Duodenal mucosa (tissue), 2 donors: ENCODE results near the gene LHPP.

Source experiments
- H3K27ac ChIP-seq: one replicate; pipeline ENCODE4 v1.7.0; 2013; ENCODE audit warnings: low read depth, low read length
- H3K27me3 ChIP-seq, 2 donors: one replicate each; pipeline ENCODE4 v1.7.0; 2013; ENCODE audit warnings: low read length in 2 of 2, control low read depth in 1 of 2; ENCODE audit not compliant: insufficient read depth in 2 of 2, control insufficient read depth in 1 of 2
- H3K36me3 ChIP-seq, 2 donors: one replicate each; pipeline ENCODE4 v1.7.0; 2013; ENCODE audit warnings: low read length in 2 of 2, control low read depth in 1 of 2; ENCODE audit not compliant: insufficient read depth in 2 of 2, control insufficient read depth in 1 of 2
- H3K4me1 ChIP-seq, 2 donors: one replicate each; pipeline ENCODE4 v1.7.0; 2013; ENCODE audit warnings: low read length in 2 of 2, control low read depth in 1 of 2; ENCODE audit not compliant: insufficient read depth in 2 of 2, control insufficient read depth in 1 of 2
- H3K4me3 ChIP-seq, 2 donors: one replicate each; pipeline ENCODE4 v1.7.0; 2013; ENCODE audit warnings: low read length in 2 of 2, low read depth in 1 of 2
- H3K9ac ChIP-seq, 2 donors: one replicate each; pipeline ENCODE4 v1.7.0; 2013; ENCODE audit warnings: low read length in 2 of 2, low read depth in 1 of 2
- H3K9me3 ChIP-seq, 2 donors: one replicate each; pipeline ENCODE4 v1.7.0; 2013; ENCODE audit warnings: low read length in 2 of 2, control low read depth in 1 of 2; ENCODE audit not compliant: control insufficient read depth in 1 of 2

Gene LHPP

GRCh38 chr10:124592101-124592500 lies 130.5 kb downstream of the LHPP start:
- Histone ChIP-seq H3K27ac (no peak overlapping the region), H3K9ac (no peak overlapping the region), H3K9me3 (no peaks in the 10 kb centered on the region), H3K4me1 (peaks cover 15 to 18% of the 10 kb centered on the region in 2 donors), H3K36me3 (no peaks in the 10 kb centered on the region), H3K4me3 (no peak overlapping the region), H3K27me3 (no peaks in the 10 kb centered on the region)

GRCh38 chr10:124592736-124593430 lies 131.3 kb downstream of the LHPP start:
- Histone ChIP-seq H3K36me3 (no peaks in the 10 kb centered on the region), H3K27ac (no peak overlapping the region), H3K9me3 (no peaks in the 10 kb centered on the region), H3K4me1 (peaks cover 21% of the 10 kb centered on the region in 2 donors), H3K9ac (no peak overlapping the region), H3K27me3 (no peaks in the 10 kb centered on the region), H3K4me3 (no peak overlapping the region)

GRCh38 chr10:124593431-124593985 lies 131.9 kb downstream of the LHPP start:
- peaks cover 19 to 20% of the 10 kb centered on the region in 2 donors for H3K4me1 ChIP-seq
- H3K27me3 ChIP-seq: no peaks in the 10 kb centered on the region
- H3K9me3 ChIP-seq: no peaks in the 10 kb centered on the region
- H3K27ac ChIP-seq: no peak overlapping the region
- no peak overlapping the region for H3K4me3 ChIP-seq
- H3K9ac ChIP-seq: no peak overlapping the region
- H3K36me3 ChIP-seq: no peaks in the 10 kb centered on the region

- Histone ChIP-seq H3K9ac (no peak overlapping the region), H3K4me1 (peaks cover 12% of the 10 kb centered on the region in 2 donors), H3K4me3 (no peak overlapping the region), H3K36me3 (no peaks in the 10 kb centered on the region), H3K27me3 (no peaks in the 10 kb centered on the region), H3K27ac (no peak overlapping the region), H3K9me3 (no peaks in the 10 kb centered on the region)
Observed at GRCh38 chr10:124594240-124594639, 132.6 kb downstream of the LHPP start.

GRCh38 chr10:124595143-124595883 lies 133.7 kb downstream of the LHPP start:
- no peaks in the 10 kb centered on the region for H3K9me3 ChIP-seq
- H3K27me3 ChIP-seq: no peaks in the 10 kb centered on the region
- H3K4me1 ChIP-seq: peaks cover 9 to 10% of the 10 kb centered on the region in 2 donors
- H3K36me3 ChIP-seq: no peaks in the 10 kb centered on the region
- no peak overlapping the region for H3K27ac ChIP-seq
- no peak overlapping the region for H3K9ac ChIP-seq
- H3K4me3 ChIP-seq: no peak overlapping the region

- H3K4me3 ChIP-seq: no peak overlapping the region
- no peaks in the 10 kb centered on the region for H3K27me3 ChIP-seq
- no peak overlapping the region for H3K9ac ChIP-seq
- H3K4me1 ChIP-seq: peaks cover 9 to 10% of the 10 kb centered on the region in 2 donors
- no peaks in the 10 kb centered on the region for H3K36me3 ChIP-seq
- H3K9me3 ChIP-seq: no peaks in the 10 kb centered on the region
- no peak overlapping the region for H3K27ac ChIP-seq
Observed at GRCh38 chr10:124596116-124596785, 134.6 kb downstream of the LHPP start.

GRCh38 chr10:124596962-124597845 lies 135.6 kb downstream of the LHPP start:
- Histone ChIP-seq H3K4me1 (peaks cover 9 to 10% of the 10 kb centered on the region in 2 donors), H3K9ac (no peak overlapping the region), H3K27ac (no peak overlapping the region), H3K36me3 (no peaks in the 10 kb centered on the region), H3K9me3 (no peaks in the 10 kb centered on the region), H3K4me3 (no peak overlapping the region), H3K27me3 (no peaks in the 10 kb centered on the region)

GRCh38 chr10:124597846-124598165 lies 136.2 kb downstream of the LHPP start:
- H3K27me3 ChIP-seq: no peaks in the 10 kb centered on the region
- no peaks in the 10 kb centered on the region for H3K9me3 ChIP-seq
- peaks cover 9 to 10% of the 10 kb centered on the region in 2 donors for H3K4me1 ChIP-seq
- no peaks in the 10 kb centered on the region for H3K36me3 ChIP-seq
- H3K27ac ChIP-seq: no peak overlapping the region
- H3K4me3 ChIP-seq: no peak overlapping the region
- no peak overlapping the region for H3K9ac ChIP-seq

- H3K4me3 ChIP-seq: no peak overlapping the region
- H3K36me3 ChIP-seq: no peaks in the 10 kb centered on the region
- peaks cover 9 to 10% of the 10 kb centered on the region in 2 donors for H3K4me1 ChIP-seq
- H3K9me3 ChIP-seq: no peaks in the 10 kb centered on the region
- no peak overlapping the region for H3K9ac ChIP-seq
- no peak overlapping the region for H3K27ac ChIP-seq
- no peaks in the 10 kb centered on the region for H3K27me3 ChIP-seq
Observed at GRCh38 chr10:124598196-124598595, 136.6 kb downstream of the LHPP start.
